Ovary (tissue), 3 donors: Measurements from ENCODE around the gene PRDM13.
"Not testable (repeated sequence)": the region's sequence is repeated elsewhere in the genome, so short reads cannot be mapped to it uniquely, and the experiment has no call there.

Experiments used
- POLR2A ChIP-seq: fragments of 450-650 bp; IDR thresholded peaks from one replicate; pipeline ENCODE4 v1.6.1; 2017; ENCODE audit warnings: antibody characterized with exemption, mild to moderate bottlenecking, moderate library complexity
- TF ChIP-seq, protein P1 (sequence below), 3 donors: fragments of 450-650 bp in 2 of 3; fragments of 200-600 bp in 1 of 3; IDR thresholded peaks; one replicate each; pipeline versions ENCODE4 v1.5.1 to v1.8.0; 2016 to 2022; ENCODE audit warnings: antibody characterized with exemption in 3 of 3, mild to moderate bottlenecking in 1 of 3
- donor health status: DM: no; HTN: no; CAD: no.

GRCh38 chr6:99594696-99595095, 11.9 kb upstream of the PRDM13 start:
- TF ChIP-seq, protein P1, sequence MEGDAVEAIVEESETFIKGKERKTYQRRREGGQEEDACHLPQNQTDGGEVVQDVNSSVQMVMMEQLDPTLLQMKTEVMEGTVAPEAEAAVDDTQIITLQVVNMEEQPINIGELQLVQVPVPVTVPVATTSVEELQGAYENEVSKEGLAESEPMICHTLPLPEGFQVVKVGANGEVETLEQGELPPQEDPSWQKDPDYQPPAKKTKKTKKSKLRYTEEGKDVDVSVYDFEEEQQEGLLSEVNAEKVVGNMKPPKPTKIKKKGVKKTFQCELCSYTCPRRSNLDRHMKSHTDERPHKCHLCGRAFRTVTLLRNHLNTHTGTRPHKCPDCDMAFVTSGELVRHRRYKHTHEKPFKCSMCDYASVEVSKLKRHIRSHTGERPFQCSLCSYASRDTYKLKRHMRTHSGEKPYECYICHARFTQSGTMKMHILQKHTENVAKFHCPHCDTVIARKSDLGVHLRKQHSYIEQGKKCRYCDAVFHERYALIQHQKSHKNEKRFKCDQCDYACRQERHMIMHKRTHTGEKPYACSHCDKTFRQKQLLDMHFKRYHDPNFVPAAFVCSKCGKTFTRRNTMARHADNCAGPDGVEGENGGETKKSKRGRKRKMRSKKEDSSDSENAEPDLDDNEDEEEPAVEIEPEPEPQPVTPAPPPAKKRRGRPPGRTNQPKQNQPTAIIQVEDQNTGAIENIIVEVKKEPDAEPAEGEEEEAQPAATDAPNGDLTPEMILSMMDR (IDR thresholded peaks at IDR 0.05): not testable (repeated sequence)
- not testable (repeated sequence) for TF ChIP-seq POLR2A
